Measurements from ENCODE around the gene ZNF532.

DNA sequence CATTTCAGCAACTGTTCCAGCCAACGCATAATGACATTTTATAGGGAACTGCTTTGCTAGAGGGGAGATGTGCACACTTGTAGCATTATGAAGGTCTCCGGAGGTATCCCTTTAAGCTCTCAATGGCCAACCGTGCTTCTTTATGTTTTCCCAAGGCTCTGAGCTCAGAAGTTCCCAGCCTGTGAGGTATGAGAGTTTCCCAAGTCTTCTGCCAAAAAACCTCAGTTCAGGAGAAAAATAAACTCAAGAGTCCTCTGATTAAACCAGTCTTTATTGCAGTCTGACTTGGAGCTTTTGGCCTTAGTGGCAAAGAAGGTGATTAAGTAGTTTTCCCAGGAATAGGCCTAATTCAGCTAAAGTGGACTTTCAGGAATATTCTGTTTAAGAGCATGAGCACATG is 35.4 kb upstream of the ZNF532 start:
- TF ChIP-seq, protein P1, sequence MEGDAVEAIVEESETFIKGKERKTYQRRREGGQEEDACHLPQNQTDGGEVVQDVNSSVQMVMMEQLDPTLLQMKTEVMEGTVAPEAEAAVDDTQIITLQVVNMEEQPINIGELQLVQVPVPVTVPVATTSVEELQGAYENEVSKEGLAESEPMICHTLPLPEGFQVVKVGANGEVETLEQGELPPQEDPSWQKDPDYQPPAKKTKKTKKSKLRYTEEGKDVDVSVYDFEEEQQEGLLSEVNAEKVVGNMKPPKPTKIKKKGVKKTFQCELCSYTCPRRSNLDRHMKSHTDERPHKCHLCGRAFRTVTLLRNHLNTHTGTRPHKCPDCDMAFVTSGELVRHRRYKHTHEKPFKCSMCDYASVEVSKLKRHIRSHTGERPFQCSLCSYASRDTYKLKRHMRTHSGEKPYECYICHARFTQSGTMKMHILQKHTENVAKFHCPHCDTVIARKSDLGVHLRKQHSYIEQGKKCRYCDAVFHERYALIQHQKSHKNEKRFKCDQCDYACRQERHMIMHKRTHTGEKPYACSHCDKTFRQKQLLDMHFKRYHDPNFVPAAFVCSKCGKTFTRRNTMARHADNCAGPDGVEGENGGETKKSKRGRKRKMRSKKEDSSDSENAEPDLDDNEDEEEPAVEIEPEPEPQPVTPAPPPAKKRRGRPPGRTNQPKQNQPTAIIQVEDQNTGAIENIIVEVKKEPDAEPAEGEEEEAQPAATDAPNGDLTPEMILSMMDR (conservative IDR thresholded peaks at IDR 0.05) = no peak
- no peak for TF ChIP-seq EZH2 (IDR thresholded peaks at IDR 0.05; ENCODE audit: low read depth)
